Stomach smooth muscle (tissue), 2 donors: ENCODE measurements around the gene CENPQ.

Experiments
- H3K27ac ChIP-seq: one replicate; pipeline ENCODE4 v1.7.0; 2013; ENCODE audit warnings: mild to moderate bottlenecking, low read length, inconsistent platforms
- H3K27me3 ChIP-seq, 2 donors: one replicate each; pipeline ENCODE4 v1.7.0; 2013; ENCODE audit warnings: low read length in 2 of 2; ENCODE audit not compliant: insufficient read depth in 2 of 2, control insufficient read depth in 1 of 2
- H3K36me3 ChIP-seq, 2 donors: one replicate each; pipeline ENCODE4 v1.7.0; 2013; ENCODE audit warnings: low read length in 2 of 2; ENCODE audit not compliant: control insufficient read depth in 2 of 2, insufficient read depth in 2 of 2
- H3K4me1 ChIP-seq: one replicate; pipeline ENCODE4 v1.7.0; 2013; ENCODE audit warnings: low read length; ENCODE audit not compliant: control insufficient read depth, insufficient read depth
- H3K4me3 ChIP-seq, 2 donors: one replicate each; pipeline ENCODE4 v1.7.0; 2013; ENCODE audit warnings: low read length in 2 of 2
- H3K9ac ChIP-seq, 2 donors: one replicate each; pipeline ENCODE4 v1.7.0; 2013; ENCODE audit warnings: low read length in 2 of 2, mild to moderate bottlenecking in 1 of 2
- H3K9me3 ChIP-seq, 2 donors: one replicate each; pipeline ENCODE4 v1.7.0; 2013; ENCODE audit warnings: low read length in 2 of 2; ENCODE audit not compliant: control insufficient read depth in 2 of 2
- donor health status: healthy.
- donor health status: Pancreatic carcinoma.

The CENPQ gene

DNA sequence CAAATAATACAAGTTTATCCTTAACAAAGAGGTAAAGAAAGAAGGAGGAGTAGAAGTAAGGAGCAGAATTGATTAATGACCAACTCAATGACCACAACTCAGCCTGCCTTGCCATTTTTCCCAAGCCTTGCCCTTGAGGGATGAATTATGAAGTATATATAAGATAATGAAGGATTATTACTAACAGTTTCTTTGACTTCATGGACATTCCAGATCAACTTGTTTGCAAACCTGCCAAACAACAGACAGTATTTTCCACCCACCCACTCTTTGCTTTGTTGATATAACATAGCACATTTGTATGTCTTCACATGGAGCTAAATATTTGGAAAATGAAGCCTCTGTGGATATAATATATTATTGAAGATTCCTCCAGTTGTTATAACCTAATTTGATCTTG lies 77.4 kb downstream of the CENPQ start:
- Histone ChIP-seq H3K9me3 (no peaks in the 10 kb centered on the region), H3K4me3 (no peak overlapping the region), H3K27me3 (no peaks in the 10 kb centered on the region), H3K36me3 (no peaks in the 10 kb centered on the region), H3K27ac (no peak overlapping the region), H3K4me1 (no peaks in the 10 kb centered on the region), H3K9ac (no peak overlapping the region)

DNA sequence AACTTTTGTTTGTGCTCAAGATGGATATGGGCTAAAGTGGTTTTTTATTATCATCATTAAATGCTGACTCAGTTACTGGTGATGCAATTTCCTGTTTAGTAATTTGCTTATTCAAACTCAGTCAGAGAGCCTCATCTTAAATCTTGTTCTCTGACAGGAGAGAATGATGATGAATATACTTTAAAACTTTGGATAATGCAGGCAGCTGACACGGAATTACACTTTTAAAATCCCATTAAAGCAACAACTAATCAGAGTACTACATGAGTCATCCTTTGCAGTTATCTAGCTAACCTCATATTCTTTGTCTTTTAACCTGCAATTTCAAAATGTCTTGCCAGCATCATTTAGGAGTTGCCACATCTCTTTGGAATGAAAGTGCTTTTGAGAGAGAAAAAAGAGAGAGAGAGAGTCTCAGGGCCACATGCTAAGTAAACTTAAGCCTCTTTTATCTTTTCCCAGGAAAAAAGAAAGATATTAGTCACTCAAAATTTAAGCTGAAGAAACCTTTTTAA lies 78.1 kb downstream of the CENPQ start:
- no peak overlapping the region for H3K27ac ChIP-seq

DNA sequence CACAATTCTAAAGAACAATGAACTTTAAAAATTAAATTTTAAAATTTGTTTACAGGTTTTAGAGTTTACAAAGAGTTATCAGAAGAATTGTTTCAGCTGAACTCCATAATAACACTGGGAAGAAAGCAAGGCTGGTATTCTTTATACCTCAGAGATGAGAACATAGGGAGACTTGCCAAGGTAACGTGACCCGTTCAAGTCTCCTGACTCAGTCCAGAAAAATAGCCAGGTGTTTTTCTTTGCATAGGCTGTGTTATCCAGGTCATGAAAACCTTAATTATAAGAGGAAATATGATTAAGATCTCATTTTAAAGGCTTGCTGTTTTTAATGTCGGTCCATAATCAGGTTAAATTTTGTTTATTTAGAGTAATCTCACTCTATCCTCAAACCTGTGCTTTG lies 78.8 kb downstream of the CENPQ start:
- no peak overlapping the region for H3K27ac ChIP-seq
- H3K9me3 ChIP-seq = no peaks in the 10 kb centered on the region
- no peaks in the 10 kb centered on the region for H3K36me3 ChIP-seq
- H3K4me1 ChIP-seq = no peaks in the 10 kb centered on the region
- H3K4me3 ChIP-seq = no peak overlapping the region
- no peaks in the 10 kb centered on the region for H3K27me3 ChIP-seq
- H3K9ac ChIP-seq = no peak overlapping the region

More for the DNA sequence above, 78.1 kb downstream of the CENPQ start:
- no peak overlapping the region for H3K9ac ChIP-seq
- no peaks in the 10 kb centered on the region for H3K27me3 ChIP-seq
- no peak overlapping the region for H3K4me3 ChIP-seq
- H3K36me3 ChIP-seq = no peaks in the 10 kb centered on the region
- H3K9me3 ChIP-seq = no peaks in the 10 kb centered on the region
- no peaks in the 10 kb centered on the region for H3K4me1 ChIP-seq
